Nephron progenitor cell (in vitro differentiated cells): Measurements from ENCODE around the gene TBC1D7.

Experiments used
- DNase-seq: peaks from one replicate; pipeline ENCODE4 v3.0.0; 2021
- H3K27ac Mint-ChIP-seq: 2 replicates; pipeline ENCODE4 v1.8.0; 2021; ENCODE audit warnings: mild to moderate bottlenecking, moderate library complexity, mixed read lengths
- H3K27me3 Mint-ChIP-seq: 2 replicates; pipeline ENCODE4 v1.8.0; 2021; ENCODE audit warnings: mild to moderate bottlenecking, low read depth, mixed read lengths; ENCODE audit not compliant: poor library complexity
- H3K36me3 Mint-ChIP-seq: 2 replicates; pipeline ENCODE4 v1.8.0; 2021; ENCODE audit warnings: low read depth, mixed read lengths
- H3K4me1 Mint-ChIP-seq: 2 replicates; pipeline ENCODE4 v1.8.0; 2021; ENCODE audit warnings: mixed read lengths
- H3K4me3 Mint-ChIP-seq: 2 replicates; pipeline ENCODE4 v1.8.0; 2021; ENCODE audit warnings: mild to moderate bottlenecking, moderate library complexity, mixed read lengths
- H3K9me3 Mint-ChIP-seq: 2 replicates; pipeline ENCODE4 v1.8.0; 2021; ENCODE audit warnings: mild to moderate bottlenecking, moderate library complexity, mixed read lengths
- TF ChIP-seq, protein P1 (sequence below): fragments of 200-600 bp; sonication (generic); IDR thresholded peaks from 2 replicates; pipeline ENCODE4 v1.5.0; 2021; ENCODE audit warnings: antibody characterized with exemption

The TBC1D7 gene

DNA sequence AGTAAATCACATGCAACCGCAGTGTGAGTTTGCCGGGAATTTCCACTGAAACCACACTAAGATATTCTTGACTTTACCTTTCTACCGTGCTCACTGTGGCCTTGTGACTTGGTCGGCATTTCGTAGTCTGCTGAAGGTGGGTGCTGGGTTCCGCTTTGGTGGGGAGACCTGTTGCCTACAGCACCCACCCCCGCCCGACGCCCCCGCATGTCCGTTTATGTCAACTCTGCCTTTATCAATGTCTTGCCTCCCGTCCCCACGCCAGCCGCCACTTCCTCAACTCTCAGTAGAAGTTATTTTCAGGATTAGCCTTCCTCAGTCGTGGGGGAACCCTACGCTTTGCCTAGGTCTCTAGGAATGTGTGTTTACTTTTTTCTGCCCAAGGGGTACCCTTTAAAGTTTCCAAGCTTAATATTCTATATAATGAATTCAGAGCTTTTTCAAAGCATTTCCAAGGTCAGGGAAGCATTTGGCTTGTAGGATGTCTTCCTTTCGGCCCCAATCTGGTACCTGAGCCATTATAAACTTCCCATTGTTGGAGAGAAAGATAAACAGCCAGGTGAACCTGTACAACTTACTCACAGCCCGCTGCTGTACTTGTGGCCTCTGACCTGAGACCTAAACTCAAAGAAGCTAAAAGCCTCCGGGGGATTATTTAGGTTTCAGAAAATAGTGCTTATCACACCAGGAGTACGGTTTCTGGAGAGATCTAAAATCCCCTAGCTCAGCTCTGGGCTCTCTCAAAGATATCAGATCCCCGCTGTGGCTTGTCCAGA lies 54.2 kb downstream of the TBC1D7 start:
- DNase-seq: no peak

GRCh38 chr6:13273202-13273930 lies 55.0 kb downstream of the TBC1D7 start:
- Mint-ChIP-seq H3K4me3 (no peak overlapping the region), H3K36me3 (peaks cover 15% of the 10 kb centered on the region), H3K9me3 (no peaks in the 10 kb centered on the region), H3K27me3 (peaks cover 6% of the 10 kb centered on the region), H3K4me1 (peaks cover 44% of the 10 kb centered on the region), H3K27ac (peak overlapping the region; percentile 39)
- TF ChIP-seq, protein P1, sequence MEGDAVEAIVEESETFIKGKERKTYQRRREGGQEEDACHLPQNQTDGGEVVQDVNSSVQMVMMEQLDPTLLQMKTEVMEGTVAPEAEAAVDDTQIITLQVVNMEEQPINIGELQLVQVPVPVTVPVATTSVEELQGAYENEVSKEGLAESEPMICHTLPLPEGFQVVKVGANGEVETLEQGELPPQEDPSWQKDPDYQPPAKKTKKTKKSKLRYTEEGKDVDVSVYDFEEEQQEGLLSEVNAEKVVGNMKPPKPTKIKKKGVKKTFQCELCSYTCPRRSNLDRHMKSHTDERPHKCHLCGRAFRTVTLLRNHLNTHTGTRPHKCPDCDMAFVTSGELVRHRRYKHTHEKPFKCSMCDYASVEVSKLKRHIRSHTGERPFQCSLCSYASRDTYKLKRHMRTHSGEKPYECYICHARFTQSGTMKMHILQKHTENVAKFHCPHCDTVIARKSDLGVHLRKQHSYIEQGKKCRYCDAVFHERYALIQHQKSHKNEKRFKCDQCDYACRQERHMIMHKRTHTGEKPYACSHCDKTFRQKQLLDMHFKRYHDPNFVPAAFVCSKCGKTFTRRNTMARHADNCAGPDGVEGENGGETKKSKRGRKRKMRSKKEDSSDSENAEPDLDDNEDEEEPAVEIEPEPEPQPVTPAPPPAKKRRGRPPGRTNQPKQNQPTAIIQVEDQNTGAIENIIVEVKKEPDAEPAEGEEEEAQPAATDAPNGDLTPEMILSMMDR: no peak
- no peak for DNase-seq

More for the DNA sequence above, 54.2 kb downstream of the TBC1D7 start:
- peaks cover 15% of the 10 kb centered on the region for H3K36me3 Mint-ChIP-seq
- H3K27ac Mint-ChIP-seq: no peak overlapping the region
- TF ChIP-seq, protein P1: no peak
- H3K4me3 Mint-ChIP-seq: peak overlapping the region; percentile 39
- peaks cover 44% of the 10 kb centered on the region for H3K4me1 Mint-ChIP-seq
- no peaks in the 10 kb centered on the region for H3K9me3 Mint-ChIP-seq
- peaks cover 6% of the 10 kb centered on the region for H3K27me3 Mint-ChIP-seq

DNA sequence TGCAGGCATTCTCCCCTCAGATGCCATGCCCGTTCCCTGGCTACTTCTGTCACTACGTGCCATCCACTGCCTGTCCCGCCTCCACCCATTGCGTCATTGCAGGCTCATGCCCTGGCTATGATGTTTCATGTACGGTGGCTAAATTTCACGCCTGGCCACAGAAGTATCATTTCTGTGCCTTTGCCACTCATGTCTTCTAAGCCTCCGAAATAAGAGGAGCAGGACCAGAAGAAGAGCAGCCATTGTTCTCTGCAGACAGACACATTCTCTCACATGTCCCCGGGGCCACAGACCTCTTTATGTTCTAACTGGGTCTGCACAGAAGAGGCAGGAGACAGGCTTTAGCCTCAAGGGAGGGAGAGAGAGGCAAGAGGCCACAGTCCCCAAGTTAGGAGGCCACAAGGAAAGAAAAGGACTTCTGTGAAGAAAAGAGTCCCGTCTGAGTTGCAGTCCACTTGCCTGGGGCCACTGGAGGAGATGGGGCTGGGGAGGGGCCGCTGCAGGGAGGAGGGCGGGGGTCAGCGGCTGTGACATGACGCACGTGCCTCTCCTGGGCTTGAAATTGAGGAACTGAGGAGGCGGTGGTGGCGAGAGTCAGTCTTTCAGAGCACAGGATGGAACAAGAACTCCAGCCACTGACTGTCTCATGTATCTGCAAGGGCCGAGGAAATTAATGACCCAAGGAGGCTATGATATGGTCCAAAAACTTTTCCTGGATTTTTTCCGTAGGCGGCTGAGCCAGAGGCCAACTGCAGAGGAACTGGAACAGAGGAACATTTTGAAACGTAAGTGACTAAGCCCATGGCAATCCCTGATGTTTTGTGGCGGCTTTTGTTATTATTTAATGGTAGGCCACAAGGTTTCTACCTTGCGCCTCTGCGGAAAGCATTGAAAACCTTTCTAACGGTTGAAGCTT lies 55.9 kb downstream of the TBC1D7 start:
- Mint-ChIP-seq H3K4me1 (peaks cover 44% of the 10 kb centered on the region), H3K27me3 (peaks cover 9% of the 10 kb centered on the region), H3K9me3 (no peaks in the 10 kb centered on the region), H3K36me3 (peaks cover 14% of the 10 kb centered on the region), H3K27ac (peak overlapping the region; percentile 89), H3K4me3 (no peak overlapping the region)
- DNase-seq: peak; percentile 21
- TF ChIP-seq, protein P1: no peak

GRCh38 chr6:13268913-13269518 lies 59.3 kb downstream of the TBC1D7 start:
- Mint-ChIP-seq H3K27me3 (peaks cover 9% of the 10 kb centered on the region), H3K4me3 (no peak overlapping the region), H3K9me3 (peaks cover 14% of the 10 kb centered on the region), H3K4me1 (peaks cover 35% of the 10 kb centered on the region), H3K27ac (no peak overlapping the region), H3K36me3 (peaks cover 26% of the 10 kb centered on the region)
- DNase-seq: no peak
- TF ChIP-seq, protein P1: no peak

DNA sequence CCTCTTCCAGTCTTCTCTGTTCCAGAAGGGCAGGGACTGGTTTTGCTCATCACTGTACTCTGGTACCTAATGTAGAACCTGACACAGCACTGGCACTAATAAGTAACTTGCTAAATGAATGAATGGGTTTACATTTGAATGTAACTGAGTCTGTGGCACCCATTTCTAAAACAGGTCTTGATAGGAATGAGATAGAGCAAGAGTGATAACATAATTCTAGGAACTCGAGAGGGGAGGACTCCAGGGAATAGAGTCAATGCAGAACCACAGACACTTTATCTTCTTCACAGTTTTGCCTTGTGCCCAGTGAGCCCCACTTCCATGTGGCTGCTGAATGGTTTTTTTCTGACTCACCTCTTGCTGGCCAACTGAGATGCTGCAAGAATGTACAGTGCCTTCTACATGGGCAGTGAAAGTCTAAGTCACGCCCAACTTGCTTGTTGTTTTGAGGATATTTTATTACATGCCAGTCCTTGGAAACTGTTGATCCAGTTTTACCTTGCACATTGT lies 61.1 kb downstream of the TBC1D7 start:
- Mint-ChIP-seq H3K36me3 (peaks cover 24% of the 10 kb centered on the region), H3K4me3 (no peak overlapping the region), H3K27me3 (peaks cover 8% of the 10 kb centered on the region), H3K27ac (no peak overlapping the region), H3K9me3 (peaks cover 14% of the 10 kb centered on the region), H3K4me1 (peaks cover 16% of the 10 kb centered on the region)
- TF ChIP-seq, protein P1: no peak
- DNase-seq: no peak
